ENCODE results near the gene BRD2.

The BRD2 gene

GRCh38 chr6:32968867-32969684 is 682 bp downstream of the BRD2 start:
- Mint-ChIP-seq H3K4me1 (peaks cover 31% of the 10 kb centered on the region), H3K9me3 (no peaks in the 10 kb centered on the region), H3K27me3 (ENCODE audit: low read depth, poor library complexity) (peaks cover 8% of the 10 kb centered on the region), H3K4me3 (peak overlapping the region; percentile 98), H3K36me3 (ENCODE audit: low read depth) (peaks cover 20% of the 10 kb centered on the region), H3K27ac (peak overlapping the region; percentile 100)
- no peak for TF ChIP-seq CTCF (IDR thresholded peaks at IDR 0.05)
- peak; percentile 69 for DNase-seq

DNA sequence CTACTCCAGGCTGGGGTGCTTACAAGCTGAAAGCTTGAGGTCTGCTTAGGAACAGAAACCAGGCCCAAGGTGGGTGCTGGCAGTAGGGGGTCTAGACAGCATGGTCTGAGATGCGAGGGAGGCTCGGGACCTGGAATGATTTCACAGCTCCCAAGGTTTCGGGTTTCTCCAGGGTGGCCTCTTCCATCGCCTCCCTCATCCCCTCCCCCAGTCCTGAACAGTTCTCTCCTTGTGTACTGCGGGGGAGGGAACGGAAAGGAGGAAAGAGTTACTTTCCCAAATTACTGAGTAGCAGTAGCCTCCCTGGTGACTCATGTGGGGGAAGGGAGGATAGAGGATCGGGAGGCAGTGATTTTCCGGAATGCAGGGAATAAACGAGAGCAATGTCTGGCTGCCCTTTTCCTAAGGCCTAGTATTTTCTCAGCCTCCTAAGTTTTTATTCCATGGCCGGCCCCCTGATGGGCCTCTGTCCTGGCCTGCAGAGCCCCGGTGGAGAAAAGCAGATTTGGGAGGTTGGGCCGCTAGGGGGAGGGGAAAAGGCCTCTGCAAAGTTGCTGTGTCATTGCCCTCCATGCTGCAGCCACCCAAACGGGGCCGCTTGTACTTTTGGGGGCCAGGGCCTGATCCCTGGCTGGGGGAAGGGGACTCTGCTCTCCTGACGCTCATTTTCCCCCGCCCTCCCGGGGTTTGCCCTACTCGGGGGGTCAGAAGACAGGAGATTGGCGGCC is 1.5 kb downstream of the BRD2 start:
- peaks cover 27% of the 10 kb centered on the region for H3K36me3 Mint-ChIP-seq (ENCODE audit: low read depth)
- no peaks in the 10 kb centered on the region for H3K9me3 Mint-ChIP-seq
- peak overlapping the region; percentile 98 for H3K4me3 Mint-ChIP-seq
- H3K27me3 Mint-ChIP-seq (ENCODE audit: low read depth, poor library complexity) = peaks cover 8% of the 10 kb centered on the region
- peaks cover 36% of the 10 kb centered on the region for H3K4me1 Mint-ChIP-seq
- peak; percentile 21 for TF ChIP-seq CTCF (IDR thresholded peaks at IDR 0.05)
- peak; percentile 76 for DNase-seq
- H3K27ac Mint-ChIP-seq = peak overlapping the region; percentile 100

GRCh38 chr6:32970413-32971241 is 2.2 kb downstream of the BRD2 start:
- H3K36me3 Mint-ChIP-seq (ENCODE audit: low read depth) = peaks cover 35% of the 10 kb centered on the region
- TF ChIP-seq CTCF (IDR thresholded peaks at IDR 0.05) = no peak
- H3K27me3 Mint-ChIP-seq (ENCODE audit: low read depth, poor library complexity) = peaks cover 8% of the 10 kb centered on the region
- DNase-seq = peak; percentile 67
- H3K27ac Mint-ChIP-seq = peak overlapping the region; percentile 100
- peak overlapping the region; percentile 98 for H3K4me3 Mint-ChIP-seq
- no peaks in the 10 kb centered on the region for H3K9me3 Mint-ChIP-seq
- peaks cover 36% of the 10 kb centered on the region for H3K4me1 Mint-ChIP-seq

DNA sequence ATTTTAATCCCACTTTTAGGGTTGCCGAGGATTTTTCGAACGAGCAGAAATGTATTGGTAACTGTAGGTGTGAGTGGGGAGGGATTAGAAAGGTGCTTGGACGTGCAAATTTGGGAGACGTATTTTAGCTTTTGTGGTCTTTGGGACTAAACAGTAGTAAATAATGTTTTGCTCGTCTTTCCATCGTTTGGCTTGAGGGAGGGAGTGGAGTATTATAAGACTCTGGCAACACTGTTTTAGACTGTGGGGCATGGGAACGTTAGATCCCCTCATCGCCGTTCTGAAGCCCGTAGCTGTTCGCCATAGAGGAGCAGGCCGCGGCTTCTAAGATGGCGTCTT is 2.8 kb downstream of the BRD2 start:
- H3K9me3 Mint-ChIP-seq = no peaks in the 10 kb centered on the region
- no peak for TF ChIP-seq CTCF (IDR thresholded peaks at IDR 0.05)
- peaks cover 41% of the 10 kb centered on the region for H3K36me3 Mint-ChIP-seq (ENCODE audit: low read depth)
- H3K4me3 Mint-ChIP-seq = peak overlapping the region; percentile 98
- peak overlapping the region; percentile 100 for H3K27ac Mint-ChIP-seq
- H3K4me1 Mint-ChIP-seq = peaks cover 36% of the 10 kb centered on the region
- DNase-seq = no peak
- peaks cover 8% of the 10 kb centered on the region for H3K27me3 Mint-ChIP-seq (ENCODE audit: low read depth, poor library complexity)

GRCh38 chr6:32971581-32972352 is 3.4 kb downstream of the BRD2 start:
- H3K27me3 Mint-ChIP-seq (ENCODE audit: low read depth, poor library complexity) = peaks cover 10% of the 10 kb centered on the region
- peak; percentile 99 for DNase-seq
- peaks cover 36% of the 10 kb centered on the region for H3K4me1 Mint-ChIP-seq
- no peaks in the 10 kb centered on the region for H3K9me3 Mint-ChIP-seq
- no peak for TF ChIP-seq CTCF (IDR thresholded peaks at IDR 0.05)
- peaks cover 47% of the 10 kb centered on the region for H3K36me3 Mint-ChIP-seq (ENCODE audit: low read depth)
- H3K4me3 Mint-ChIP-seq = peak overlapping the region; percentile 98
- peak overlapping the region; percentile 100 for H3K27ac Mint-ChIP-seq

Data from nephron progenitor cell (in vitro differentiated cells).